ENCODE measurements around the gene GMPS. TPM values are rescaled to one million over a fixed set of nuclear protein-coding genes. Genes with fewer than 3 reads are reported as not detected.
"Not testable (repeated sequence)": the region's sequence is repeated elsewhere in the genome, so short reads cannot be mapped to it uniquely, and the experiment has no call there.

Gene GMPS
- total RNA-seq, 2 experiments from 2014 or later, result 114 to 123 TPM

DNA sequence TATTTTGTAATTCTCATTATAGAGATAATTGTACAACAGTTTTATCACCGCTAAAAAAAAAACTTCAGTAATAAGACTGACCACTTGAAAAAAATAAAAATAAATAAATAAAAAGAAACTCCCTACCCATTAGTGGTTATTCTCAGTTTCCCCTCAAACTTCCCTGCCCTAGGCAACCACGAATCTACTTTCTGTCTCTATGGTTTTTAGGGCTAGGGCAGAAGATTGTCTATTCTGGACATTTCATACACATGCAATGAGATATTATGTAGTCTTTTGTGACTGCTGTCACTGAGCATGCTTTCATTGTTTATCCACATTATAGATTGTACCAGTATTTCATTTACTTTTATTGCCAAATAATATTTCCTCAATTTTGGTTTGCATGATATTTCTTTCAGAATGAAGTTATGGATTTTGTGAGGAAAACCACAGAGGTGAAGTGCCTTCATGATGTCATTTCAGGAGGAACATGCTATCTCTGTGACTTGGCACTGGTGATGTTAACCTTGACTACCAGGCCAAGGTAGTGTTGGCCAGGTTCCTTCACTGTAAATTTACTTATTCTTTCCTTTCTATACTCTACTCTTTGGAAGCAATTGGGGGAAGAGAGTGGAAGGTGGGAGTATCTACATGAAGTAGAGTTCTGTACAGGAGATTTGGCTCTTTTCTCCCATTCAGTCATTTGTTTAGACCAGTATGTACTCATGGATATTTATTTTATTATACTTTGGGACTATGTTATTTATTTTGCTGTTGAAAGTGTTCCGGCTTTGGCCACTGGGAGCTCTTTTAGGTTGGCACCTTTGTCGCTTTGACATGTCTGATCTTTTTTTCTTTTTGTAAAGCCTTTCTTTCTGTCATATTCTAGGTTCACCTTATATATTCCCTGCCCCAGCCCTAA, 86.3 kb downstream of the GMPS start:
- peaks cover 1% of the 10 kb centered on the region for H3K9me3 Mint-ChIP-seq
- no peak overlapping the region for H3K4me3 Mint-ChIP-seq
- no peaks in the 10 kb centered on the region for H3K27me3 Mint-ChIP-seq (ENCODE audit: low read depth)
- H3K36me3 Mint-ChIP-seq (ENCODE audit: low read depth), result no peaks in the 10 kb centered on the region
- DNase-seq, result no peak
- intact Hi-C loops (cut with micrococcal nuclease), result no loop called here
- H3K4me1 Mint-ChIP-seq (ENCODE audit: low read depth), result no peaks in the 10 kb centered on the region
- no peak overlapping the region for H3K27ac Mint-ChIP-seq
- CTCF ChIA-PET, result no interaction called here

DNA sequence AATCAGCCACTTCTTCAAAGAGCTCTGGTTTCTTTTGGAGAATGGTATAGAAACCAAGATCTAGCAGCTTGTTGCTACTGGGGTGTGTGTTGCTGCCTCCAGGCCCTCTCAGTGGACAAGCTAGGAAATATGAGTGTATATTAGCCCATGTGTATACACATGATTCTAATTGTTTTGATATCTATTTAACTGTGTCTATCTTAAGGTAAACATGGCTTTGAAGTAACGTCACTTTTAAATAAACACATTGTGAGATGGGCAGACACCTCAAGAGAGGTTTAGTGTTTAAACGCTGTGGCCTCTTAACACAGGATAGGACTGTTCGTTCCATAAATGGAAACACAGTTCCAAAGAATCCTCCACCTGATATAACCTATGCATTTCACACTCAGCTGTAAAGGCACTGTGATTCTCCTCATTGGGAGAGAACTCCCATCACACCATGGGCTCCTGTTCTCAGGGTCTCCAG, 87.0 kb downstream of the GMPS start:
- peaks cover 1% of the 10 kb centered on the region for H3K36me3 Mint-ChIP-seq (ENCODE audit: low read depth)
- H3K4me3 Mint-ChIP-seq, result no peak overlapping the region
- no peak overlapping the region for H3K27ac Mint-ChIP-seq
- no peaks in the 10 kb centered on the region for H3K27me3 Mint-ChIP-seq (ENCODE audit: low read depth)
- intact Hi-C loops (cut with micrococcal nuclease), result no loop called here
- no peaks in the 10 kb centered on the region for H3K4me1 Mint-ChIP-seq (ENCODE audit: low read depth)
- peaks cover 3% of the 10 kb centered on the region for H3K9me3 Mint-ChIP-seq
- CTCF ChIA-PET, result interaction anchor here (0.7 kb wide), 1 partner anchor 323 kb away, joined by 3 read pairs; no protein-coding TSS in a partner anchor
- DNase-seq, result no peak

DNA sequence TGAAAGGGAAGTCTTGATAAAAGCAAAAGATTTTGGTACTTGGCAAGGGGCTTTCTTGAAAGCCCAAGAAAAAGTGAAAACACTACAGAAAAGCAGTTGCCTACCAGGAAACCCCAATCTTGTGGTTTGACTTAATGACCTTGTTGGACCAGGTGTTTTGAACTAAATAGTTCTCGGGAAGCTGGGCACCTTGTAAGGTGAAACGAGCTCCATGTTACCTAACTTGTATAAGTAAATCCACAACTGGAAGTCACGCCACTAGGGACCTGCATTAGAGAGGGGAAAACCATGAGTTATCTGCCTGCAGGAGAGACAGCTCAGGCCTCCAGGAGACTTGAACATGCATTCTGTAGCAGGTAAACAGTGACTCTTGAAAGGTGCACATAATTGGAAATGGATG, 88.2 kb downstream of the GMPS start:
- H3K4me1 Mint-ChIP-seq (ENCODE audit: low read depth), result no peaks in the 10 kb centered on the region
- peaks cover 3% of the 10 kb centered on the region for H3K9me3 Mint-ChIP-seq
- no peak overlapping the region for H3K4me3 Mint-ChIP-seq
- intact Hi-C loops (cut with micrococcal nuclease), result no loop called here
- CTCF ChIA-PET, result no interaction called here
- peaks cover 2% of the 10 kb centered on the region for H3K36me3 Mint-ChIP-seq (ENCODE audit: low read depth)
- no peaks in the 10 kb centered on the region for H3K27me3 Mint-ChIP-seq (ENCODE audit: low read depth)
- H3K27ac Mint-ChIP-seq, result no peak overlapping the region
- no peak for DNase-seq

DNA sequence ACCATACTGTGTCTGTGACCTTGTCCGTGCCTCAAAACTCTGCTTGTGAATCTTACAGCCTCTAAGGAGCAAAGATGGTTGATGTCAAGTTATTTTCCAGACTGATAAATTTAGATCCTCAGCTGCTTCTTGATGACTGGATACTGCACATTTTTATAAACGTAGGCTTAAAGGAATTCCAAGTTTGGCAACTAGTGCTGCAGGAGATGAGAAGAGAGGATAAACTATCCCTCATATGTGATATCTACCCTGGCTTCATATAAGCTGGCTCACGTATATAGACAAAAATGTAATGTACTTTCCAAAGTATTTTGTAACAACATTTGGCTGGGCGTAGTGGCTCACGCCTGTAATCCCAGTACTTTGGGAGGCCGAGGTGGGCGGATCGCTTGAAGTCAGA, 89.6 kb downstream of the GMPS start:
- Mint-ChIP-seq H3K4me1 (ENCODE audit: low read depth) (no peaks in the 10 kb centered on the region), H3K36me3 (ENCODE audit: low read depth) (peaks cover 2% of the 10 kb centered on the region), H3K27me3 (ENCODE audit: low read depth) (no peaks in the 10 kb centered on the region), H3K4me3 (no peak overlapping the region), H3K9me3 (peaks cover 2% of the 10 kb centered on the region), H3K27ac (no peak overlapping the region)
- DNase-seq, result no peak
- intact Hi-C loops (cut with micrococcal nuclease), result no loop called here
- CTCF ChIA-PET, result interaction anchor here (0.8 kb wide), 1 partner anchor 48 kb away, joined by 4 read pairs; no protein-coding TSS in a partner anchor

DNA sequence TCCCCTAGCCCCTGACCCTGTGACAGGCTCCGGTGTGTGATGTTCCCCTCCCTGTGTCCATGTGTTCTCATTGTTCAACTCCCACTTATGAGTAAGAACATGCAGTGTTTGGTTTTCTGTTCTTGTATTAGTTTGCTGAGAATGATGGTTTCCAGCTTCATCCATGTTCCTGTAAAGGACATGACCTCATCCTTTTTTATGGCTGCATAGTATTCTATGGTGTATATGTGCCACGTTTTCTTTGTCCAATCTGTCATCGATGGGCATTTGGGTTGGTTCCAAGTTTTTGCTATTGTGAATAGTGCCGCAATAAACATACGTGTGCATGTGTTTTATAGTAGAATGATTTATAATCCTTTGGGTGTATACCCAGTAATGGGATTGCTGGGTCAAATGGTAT, 90.6 kb downstream of the GMPS start:
- DNase-seq; H3K4me3 Mint-ChIP-seq; H3K36me3 Mint-ChIP-seq (ENCODE audit: low read depth); intact Hi-C loops (cut with micrococcal nuclease); H3K9me3 Mint-ChIP-seq; H3K4me1 Mint-ChIP-seq (ENCODE audit: low read depth); H3K27me3 Mint-ChIP-seq (ENCODE audit: low read depth); CTCF ChIA-PET; H3K27ac Mint-ChIP-seq: not testable (repeated sequence)

DNA sequence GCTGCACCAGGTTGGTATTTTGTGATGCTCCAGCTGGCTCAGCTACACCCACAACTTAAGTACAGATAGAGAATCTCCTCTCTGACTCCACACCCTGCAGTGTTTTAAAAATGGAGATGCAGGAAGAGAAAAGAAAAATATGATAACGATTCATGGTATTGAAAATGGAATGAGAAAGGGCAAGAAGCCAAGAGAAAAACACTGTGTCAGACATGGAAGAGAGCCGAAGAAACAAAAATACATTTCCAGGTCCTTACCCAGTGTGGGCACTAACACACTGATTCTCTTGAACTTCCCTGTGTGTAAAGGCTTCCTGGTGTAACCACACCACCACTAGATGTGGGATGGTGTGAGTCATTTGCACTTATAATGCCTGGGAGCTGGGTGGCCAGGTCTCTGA, 93.1 kb downstream of the GMPS start:
- Mint-ChIP-seq H3K9me3 (peaks cover 2% of the 10 kb centered on the region), H3K36me3 (ENCODE audit: low read depth) (peaks cover 2% of the 10 kb centered on the region), H3K27ac (no peak overlapping the region), H3K4me3 (no peak overlapping the region), H3K4me1 (ENCODE audit: low read depth) (no peaks in the 10 kb centered on the region), H3K27me3 (ENCODE audit: low read depth) (no peaks in the 10 kb centered on the region)
- DNase-seq, result no peak
- intact Hi-C loops (cut with micrococcal nuclease), result no loop called here
- CTCF ChIA-PET, result interaction anchor here (0.7 kb wide), 1 partner anchor 95 kb away, joined by 3 read pairs; no protein-coding TSS in a partner anchor

DNA sequence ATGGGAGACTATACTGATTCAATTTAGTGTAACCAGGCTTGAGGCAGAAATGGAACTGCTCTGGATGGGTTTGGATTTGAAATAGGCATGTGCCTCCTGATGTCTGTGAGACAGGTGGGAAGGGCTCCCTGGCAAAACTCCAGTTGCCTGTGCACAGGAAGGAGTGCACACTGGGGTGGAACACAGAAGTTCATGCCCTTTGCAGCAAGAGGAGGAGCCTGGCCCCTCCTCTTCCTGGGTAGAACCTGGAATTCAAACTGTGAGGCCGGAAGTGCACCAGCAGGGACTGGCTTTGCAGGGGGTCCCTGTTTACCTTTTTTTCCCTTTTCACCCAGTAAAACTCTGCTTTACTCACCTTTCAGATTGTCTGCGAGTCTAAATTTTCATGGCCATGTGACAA, 99.9 kb downstream of the GMPS start:
- Mint-ChIP-seq H3K27ac (no peak overlapping the region), H3K9me3 (no peaks in the 10 kb centered on the region), H3K4me1 (ENCODE audit: low read depth) (no peaks in the 10 kb centered on the region), H3K36me3 (ENCODE audit: low read depth) (no peaks in the 10 kb centered on the region), H3K4me3 (no peak overlapping the region), H3K27me3 (ENCODE audit: low read depth) (peaks cover 2% of the 10 kb centered on the region)
- intact Hi-C loops (cut with micrococcal nuclease), result no loop called here
- CTCF ChIA-PET, result no interaction called here
- DNase-seq, result no peak

DNA sequence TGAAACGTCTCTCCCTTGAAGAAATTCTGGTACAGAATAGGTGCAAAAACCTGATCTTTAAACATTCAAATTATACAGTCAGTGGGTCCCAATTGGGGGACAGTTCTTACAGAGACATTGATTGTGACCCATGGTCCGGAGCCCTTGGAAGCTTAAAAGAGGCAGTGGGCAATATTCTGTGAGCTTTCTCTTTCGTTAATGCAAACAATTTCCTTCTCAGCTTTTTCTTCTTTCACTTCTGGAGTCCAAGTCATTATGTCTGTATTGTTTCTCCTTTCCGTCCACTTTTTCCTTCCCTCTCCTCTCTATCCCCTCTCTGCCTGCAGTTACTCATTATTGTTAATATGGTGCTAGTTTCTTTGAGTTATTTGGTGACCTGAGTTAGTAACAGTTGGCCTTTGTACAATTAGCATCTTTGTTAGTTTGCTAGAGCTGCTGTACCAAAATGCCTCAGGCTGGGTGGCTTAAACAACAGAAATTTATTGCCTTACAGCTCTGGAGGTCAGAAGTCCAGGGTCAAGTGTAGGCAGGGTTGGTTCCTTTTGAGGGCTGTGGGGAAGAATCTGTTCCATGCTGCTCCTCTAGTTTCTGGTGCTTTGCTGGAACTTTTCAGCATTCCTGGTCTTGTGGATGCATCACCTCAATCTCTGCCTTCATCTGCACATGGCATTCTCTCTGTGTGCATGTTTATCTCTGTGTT, 102.6 kb downstream of the GMPS start:
- Mint-ChIP-seq H3K27me3 (ENCODE audit: low read depth) (peaks cover 2% of the 10 kb centered on the region), H3K27ac (no peak overlapping the region), H3K36me3 (ENCODE audit: low read depth) (no peaks in the 10 kb centered on the region), H3K9me3 (no peaks in the 10 kb centered on the region), H3K4me3 (no peak overlapping the region), H3K4me1 (ENCODE audit: low read depth) (no peaks in the 10 kb centered on the region)
- no peak for DNase-seq
- CTCF ChIA-PET, result no interaction called here
- intact Hi-C loops (cut with micrococcal nuclease), result no loop called here

DNA sequence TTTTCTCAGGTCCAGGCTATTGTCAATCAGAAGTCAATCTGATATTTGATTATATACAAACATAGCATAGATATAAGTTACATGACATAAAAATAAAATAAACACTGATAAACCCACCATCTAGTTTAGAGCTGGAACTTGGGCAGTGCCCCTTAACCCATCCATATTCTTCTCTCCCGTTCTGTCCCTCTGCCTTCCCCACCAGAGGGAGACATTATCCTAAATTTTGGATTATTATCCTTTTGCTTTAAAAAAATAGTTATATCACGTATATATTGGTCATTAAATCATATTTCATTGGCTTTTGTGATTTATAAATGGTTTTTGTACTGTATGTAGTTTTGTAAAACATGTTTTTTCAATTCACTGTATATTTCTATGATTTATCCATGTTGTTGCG, 107.9 kb downstream of the GMPS start:
- no peak overlapping the region for H3K27ac Mint-ChIP-seq
- H3K27me3 Mint-ChIP-seq (ENCODE audit: low read depth), result no peaks in the 10 kb centered on the region
- no peak overlapping the region for H3K4me3 Mint-ChIP-seq
- intact Hi-C loops (cut with micrococcal nuclease), result no loop called here
- no peaks in the 10 kb centered on the region for H3K9me3 Mint-ChIP-seq
- no peaks in the 10 kb centered on the region for H3K4me1 Mint-ChIP-seq (ENCODE audit: low read depth)
- no peaks in the 10 kb centered on the region for H3K36me3 Mint-ChIP-seq (ENCODE audit: low read depth)
- no peak for DNase-seq
- CTCF ChIA-PET, result interaction anchor here (1.4 kb wide), 1 partner anchor 16 kb away, joined by 3 read pairs; no protein-coding TSS in a partner anchor

DNA sequence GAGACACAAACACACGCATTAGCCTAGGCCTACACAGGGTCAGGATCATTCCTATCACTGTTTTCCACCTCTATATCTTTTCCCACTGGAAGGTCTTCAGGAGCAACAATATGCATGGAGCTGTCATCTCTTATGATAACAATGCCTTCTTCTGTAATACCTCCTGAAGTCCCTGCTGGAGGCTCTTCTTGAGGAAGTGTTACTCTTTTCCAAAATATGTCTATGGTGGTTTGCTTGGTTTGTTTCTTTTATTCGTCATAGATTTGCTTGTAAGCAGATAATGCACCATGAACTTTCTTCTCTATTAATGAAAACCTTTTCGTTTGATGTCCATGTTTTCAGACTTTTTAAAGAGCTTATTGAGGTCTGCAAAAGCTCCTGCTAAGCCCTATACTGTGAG, 109.3 kb downstream of the GMPS start:
- H3K4me1 Mint-ChIP-seq (ENCODE audit: low read depth), result no peaks in the 10 kb centered on the region
- CTCF ChIA-PET, result interaction anchor here (0.6 kb wide), 1 partner anchor 522 kb away, joined by 3 read pairs; no protein-coding TSS in a partner anchor
- H3K36me3 Mint-ChIP-seq (ENCODE audit: low read depth), result no peaks in the 10 kb centered on the region
- intact Hi-C loops (cut with micrococcal nuclease), result no loop called here
- DNase-seq, result no peak
- H3K27me3 Mint-ChIP-seq (ENCODE audit: low read depth), result no peaks in the 10 kb centered on the region
- no peaks in the 10 kb centered on the region for H3K9me3 Mint-ChIP-seq
- H3K4me3 Mint-ChIP-seq, result no peak overlapping the region
- no peak overlapping the region for H3K27ac Mint-ChIP-seq

DNA sequence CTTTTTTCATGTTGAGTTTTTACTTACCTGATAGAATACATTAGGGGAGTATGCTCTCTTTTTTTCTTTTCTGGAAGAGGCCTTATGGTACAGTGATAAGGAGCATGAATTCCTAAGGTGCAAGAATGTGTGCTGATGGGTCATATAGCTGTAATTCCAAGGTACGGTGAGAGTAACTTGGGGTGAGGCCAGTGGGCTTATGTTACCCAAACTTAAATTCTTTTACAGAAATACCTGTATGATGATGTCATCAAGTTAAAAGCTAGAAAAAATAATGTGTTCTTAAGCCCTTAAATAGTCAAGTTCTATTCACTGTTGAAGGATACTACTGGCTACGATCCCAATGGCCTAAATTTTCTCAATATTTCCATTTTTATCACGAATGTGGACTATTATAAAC, 111.2 kb downstream of the GMPS start:
- Mint-ChIP-seq H3K9me3 (no peaks in the 10 kb centered on the region), H3K27ac (no peak overlapping the region), H3K4me1 (ENCODE audit: low read depth) (no peaks in the 10 kb centered on the region), H3K27me3 (ENCODE audit: low read depth) (no peaks in the 10 kb centered on the region), H3K4me3 (no peak overlapping the region), H3K36me3 (ENCODE audit: low read depth) (no peaks in the 10 kb centered on the region)
- intact Hi-C loops (cut with micrococcal nuclease), result no loop called here
- no peak for DNase-seq
- CTCF ChIA-PET, result no interaction called here

DNA sequence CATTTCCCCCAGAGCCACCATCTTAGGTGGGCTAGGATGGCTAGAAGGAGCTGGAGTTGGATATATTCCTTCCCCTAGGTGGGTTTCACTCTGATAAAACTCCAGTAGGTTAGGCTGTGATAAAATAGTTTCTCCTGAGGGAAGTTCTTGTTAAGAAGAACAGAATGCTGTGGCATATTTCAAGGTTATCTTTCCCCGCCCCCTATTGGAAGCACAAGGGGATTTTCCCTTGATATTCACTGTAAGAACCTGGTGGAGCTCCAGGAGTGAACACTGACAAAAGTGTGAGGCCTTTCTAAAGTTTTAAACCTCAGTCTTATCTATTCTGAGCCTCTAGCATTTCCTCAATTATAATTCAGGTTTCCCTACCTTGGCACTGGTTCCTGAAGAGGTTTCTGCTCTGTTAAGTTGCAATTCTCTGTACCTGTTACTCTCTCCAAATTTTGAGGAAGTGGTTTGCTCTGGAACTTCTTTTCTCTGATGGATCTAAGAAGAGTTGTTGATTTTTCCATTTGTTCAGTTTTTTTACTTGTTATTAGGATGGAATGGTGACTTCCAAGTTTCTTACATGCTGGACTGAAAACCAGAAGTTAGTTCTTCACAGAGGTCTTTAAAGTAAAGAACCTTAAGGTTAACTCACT, 113.5 kb downstream of the GMPS start:
- no peaks in the 10 kb centered on the region for H3K9me3 Mint-ChIP-seq
- H3K4me1 Mint-ChIP-seq (ENCODE audit: low read depth), result no peaks in the 10 kb centered on the region
- no peaks in the 10 kb centered on the region for H3K36me3 Mint-ChIP-seq (ENCODE audit: low read depth)
- no peak overlapping the region for H3K27ac Mint-ChIP-seq
- no peak for DNase-seq
- intact Hi-C loops (cut with micrococcal nuclease), result no loop called here
- no peaks in the 10 kb centered on the region for H3K27me3 Mint-ChIP-seq (ENCODE audit: low read depth)
- CTCF ChIA-PET, result interaction anchor here (0.6 to 0.8 kb wide), 2 partner anchors 178 to 1173 kb away, joined by 3 read pairs; partner anchors contain the start of gene C3orf33
- no peak overlapping the region for H3K4me3 Mint-ChIP-seq

Measured in activated naive CD4-positive, alpha-beta T cell treated with anti-CD3 and anti-CD28 coated beads for 36 hours (primary cell).